HG02884 (cell line): Measurements from ENCODE around the gene STARD9.
"Not testable (repeated sequence)": the region's sequence is repeated elsewhere in the genome, so short reads cannot be mapped to it uniquely, and the experiment has no call there.

ENCODE experiments used
- ATAC-seq: cut with Tn5 transposase; IDR thresholded peaks from one replicate; pipeline ENCODE4 v1.9.1; 2021; ENCODE audit warnings: mild to moderate bottlenecking, moderate library complexity; ENCODE audit not compliant: unreplicated experiment

The STARD9 gene

DNA sequence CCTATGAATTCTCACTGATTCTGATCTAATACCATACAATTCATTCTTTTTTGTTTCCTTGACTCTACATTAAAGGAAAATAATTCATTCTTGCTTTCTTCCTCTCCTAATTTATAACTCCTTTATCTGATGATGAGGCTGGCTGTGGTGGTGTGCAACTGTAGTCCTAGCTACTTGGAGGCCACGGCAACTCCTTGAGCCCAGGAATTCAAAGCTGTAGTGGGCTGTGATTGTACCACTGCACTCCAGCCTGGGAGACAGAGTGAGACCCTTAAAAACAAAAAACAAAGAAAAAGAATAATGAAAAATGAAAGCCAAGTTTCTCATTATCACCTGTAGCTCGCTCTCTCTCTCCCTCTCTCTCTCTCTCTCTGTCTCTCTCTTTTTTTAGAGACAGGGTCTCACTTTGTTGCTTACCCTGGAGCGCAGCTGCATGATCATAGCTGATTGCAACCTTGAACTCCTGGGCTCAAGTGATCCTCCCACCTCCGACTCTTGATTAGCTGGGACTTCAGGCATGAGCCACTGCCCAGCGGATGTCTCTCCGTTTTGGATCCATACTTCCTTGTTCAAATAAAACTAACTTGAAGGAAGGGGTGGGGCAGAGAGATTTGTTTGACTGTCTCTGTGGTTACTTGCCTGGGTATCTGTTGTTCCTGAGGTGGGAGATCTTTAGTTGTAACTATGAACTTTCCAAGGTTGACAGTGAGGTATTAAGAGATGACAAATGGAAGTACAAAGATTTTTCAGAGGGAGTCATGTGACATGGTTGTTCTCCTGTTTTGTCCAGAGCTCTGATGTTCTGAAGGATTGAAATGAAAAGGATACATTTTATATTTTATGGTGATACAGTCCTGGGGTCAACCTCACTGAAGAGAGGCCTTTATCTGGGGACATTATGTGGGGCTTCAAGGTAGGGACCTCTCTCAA is 46.9 kb downstream of the STARD9 start:
- no peak for ATAC-seq

DNA sequence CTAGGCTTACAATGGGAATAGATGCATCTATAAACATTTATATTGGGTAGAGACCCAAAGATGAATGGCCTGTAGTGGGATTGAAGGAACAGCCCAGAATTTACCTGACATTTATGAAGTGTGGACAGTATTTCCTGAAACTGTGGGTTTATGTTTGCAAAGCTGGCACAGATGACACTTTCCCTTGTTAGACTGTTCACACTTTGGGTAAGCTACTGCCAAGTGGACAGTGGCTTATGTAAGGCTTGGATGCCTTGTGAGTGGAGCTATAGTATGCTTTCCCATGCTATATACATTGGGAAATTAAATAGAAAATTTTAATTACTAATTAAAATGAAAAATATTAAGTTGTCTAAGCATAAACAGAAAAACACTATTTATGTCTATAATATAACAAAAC is 48.5 kb downstream of the STARD9 start:
- no peak for ATAC-seq

DNA sequence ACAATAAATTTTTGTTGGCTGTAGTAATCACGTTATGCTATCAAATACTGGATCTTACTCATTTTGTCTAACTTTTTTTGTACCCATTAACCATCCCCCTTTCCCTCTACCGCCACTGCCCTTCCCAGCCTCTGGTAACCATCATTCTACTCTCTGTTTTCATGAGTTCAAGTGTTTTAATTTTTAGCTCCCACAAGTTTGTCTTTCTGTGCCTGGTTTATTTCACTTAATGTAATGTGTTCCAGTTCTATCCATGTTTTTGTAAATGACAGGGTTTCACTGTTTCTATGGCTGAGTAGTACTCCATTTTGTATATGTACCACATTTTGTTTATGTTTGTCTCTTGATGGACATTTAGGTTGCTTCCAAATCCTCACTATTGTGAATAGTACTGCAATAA is 52.1 kb downstream of the STARD9 start:
- no peak for ATAC-seq

GRCh38 chr15:42628761-42629160 is 53.4 kb downstream of the STARD9 start:
- no peak for ATAC-seq

- no peak for ATAC-seq
These were observed 56.8 kb downstream of the STARD9 start for GRCh38 chr15:42632105-42632675.

GRCh38 chr15:42640109-42640508 is 64.7 kb downstream of the STARD9 start:
- ATAC-seq = no peak

GRCh38 chr15:42650208-42651066 is 75.0 kb downstream of the STARD9 start:
- peak; percentile 55 for ATAC-seq

GRCh38 chr15:42665827-42666226 is 90.4 kb downstream of the STARD9 start:
- no peak for ATAC-seq

DNA sequence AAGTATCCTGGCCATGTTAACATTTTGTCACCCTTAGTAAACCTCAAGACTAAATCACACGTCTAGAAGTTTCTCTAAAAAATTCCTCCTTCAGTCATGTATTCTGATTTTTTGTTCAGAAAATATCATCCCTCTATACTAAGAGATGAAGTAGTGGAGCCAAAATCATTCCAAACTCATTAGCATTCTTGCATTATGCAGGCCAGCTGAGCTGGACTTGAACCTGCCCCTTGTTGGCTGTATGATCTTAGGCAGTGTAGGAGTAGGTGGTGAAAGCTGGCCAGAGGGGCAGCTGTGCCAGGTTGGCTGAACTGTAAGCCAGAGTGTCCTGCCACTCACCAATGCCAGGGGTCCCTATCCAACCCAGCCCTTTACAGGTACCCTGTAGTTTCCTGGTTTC is 92.4 kb downstream of the STARD9 start:
- ATAC-seq = no peak

DNA sequence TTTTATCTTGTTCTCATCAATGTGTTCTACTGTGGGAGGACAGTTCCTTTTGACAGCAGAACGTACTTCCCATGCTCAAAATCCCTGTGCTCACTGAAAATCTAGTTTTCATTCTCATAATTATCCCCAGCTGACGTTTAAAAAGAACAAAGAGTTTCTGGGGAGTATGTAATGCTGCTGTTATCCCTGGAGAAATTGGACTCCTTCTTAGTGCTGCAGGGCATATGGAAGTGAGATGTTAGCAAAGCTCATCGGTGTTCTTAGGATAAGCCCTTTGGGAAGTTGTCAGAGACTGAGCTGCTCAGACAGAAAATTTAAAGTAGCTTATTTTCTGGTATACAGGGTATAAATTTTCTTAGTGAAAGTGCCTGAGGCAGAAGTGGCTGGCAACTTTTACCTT is 95.0 kb downstream of the STARD9 start:
- no peak for ATAC-seq

GRCh38 chr15:42672444-42672843 is 97.0 kb downstream of the STARD9 start:
- no peak for ATAC-seq

DNA sequence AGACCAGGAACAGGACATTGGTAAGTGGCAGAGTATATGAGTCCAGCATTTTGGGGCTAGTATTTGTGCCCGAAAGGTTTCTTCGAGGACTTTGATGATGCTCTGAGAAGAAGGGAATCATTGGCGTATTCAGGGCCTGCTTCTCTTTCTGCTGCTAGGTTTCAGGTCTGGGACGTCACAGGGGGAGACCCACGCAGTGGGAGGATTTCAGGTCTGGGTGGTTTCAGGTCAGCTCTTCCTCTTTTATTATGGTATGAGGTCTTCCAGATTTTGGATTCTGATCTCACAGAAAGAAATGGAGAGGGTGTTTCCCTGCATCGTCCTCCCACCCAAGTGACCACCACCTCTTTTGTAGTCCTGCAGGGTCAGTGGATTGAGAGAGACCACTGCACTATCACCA is 99.1 kb downstream of the STARD9 start:
- no peak for ATAC-seq

GRCh38 chr15:42675021-42675420 is 99.6 kb downstream of the STARD9 start:
- ATAC-seq = no peak

DNA sequence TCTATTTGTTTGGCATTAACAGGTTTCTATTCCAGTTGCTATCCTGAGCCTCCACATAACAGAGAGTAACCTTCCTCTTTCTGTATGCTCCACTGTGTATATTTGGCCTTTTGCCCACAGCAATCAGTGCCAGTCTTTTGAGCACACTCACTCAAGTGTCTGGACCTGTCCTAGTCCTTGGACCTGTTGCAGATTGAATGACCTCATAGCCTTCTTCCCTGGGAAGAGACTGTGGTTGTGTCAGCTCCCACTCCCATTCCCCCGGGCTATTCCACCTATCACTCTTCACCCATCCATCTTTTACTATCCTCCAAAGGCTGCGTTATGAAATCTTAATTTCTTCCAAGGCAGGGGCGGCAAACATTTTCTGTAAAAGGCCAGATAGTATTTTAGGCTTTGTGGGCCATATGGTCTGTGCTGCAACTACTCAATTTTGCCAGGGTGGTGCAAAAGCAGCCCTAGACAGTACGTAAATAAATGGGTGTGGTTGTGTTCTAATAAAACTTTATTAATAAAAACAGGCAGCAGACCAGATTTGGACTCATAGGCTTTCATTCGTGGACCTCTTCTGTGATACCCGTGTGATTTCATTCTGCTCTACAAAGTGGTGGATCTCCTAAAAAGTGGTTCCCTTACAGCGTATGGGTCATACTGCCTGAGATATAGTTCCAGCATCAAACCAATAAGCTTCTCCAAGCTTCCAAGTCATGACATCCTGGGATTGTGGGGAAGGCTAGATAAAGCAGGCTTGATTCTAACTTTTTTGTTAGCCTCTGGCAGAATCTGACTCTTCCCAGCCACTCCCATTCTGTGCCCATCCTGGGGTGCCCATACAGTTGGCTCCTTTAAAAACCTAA is 104.1 kb downstream of the STARD9 start:
- no peak for ATAC-seq

GRCh38 chr15:42680142-42680482 is 104.7 kb downstream of the STARD9 start:
- not testable (repeated sequence) for ATAC-seq

DNA sequence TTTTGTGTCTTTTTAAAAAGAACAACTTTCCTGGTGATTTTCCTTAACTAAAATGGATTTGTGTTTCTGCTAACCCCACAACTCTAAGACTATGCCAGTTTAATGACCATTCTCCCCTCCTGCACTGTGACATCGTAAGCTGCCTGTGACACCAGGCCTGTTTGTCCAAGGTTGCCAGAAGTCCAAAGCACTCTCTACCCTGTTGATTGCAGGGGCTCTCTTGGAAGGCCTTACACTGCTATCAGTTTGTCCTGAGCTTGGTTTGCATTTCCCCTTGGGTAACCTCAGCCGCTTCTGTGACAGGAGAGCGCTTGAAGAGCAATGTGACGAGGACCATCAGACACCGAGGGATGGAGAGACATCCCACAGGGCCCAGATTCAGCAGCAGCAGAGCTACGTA is 105.7 kb downstream of the STARD9 start:
- ATAC-seq = no peak

- ATAC-seq = no peak
These were observed 110.9 kb downstream of the STARD9 start for GRCh38 chr15:42686281-42686680.

DNA sequence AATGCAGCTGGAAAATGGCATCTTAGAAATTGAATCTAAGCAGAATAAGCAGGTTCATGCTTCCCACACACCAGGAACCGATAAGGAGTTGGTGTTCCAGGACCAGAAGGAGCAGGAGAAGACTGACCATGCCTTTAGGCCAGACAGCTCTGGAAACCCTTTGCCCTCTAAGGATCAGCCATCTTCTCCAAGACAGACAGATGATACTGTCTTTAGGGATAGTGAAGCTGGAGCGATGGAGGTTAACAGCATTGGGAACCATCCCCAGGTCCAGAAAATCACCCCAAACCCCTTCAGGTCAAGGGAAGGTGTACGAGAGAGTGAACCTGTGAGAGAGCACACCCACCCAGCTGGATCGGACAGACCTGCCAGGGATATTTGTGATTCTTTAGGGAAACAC is 112.3 kb downstream of the STARD9 start:
- no peak for ATAC-seq

DNA sequence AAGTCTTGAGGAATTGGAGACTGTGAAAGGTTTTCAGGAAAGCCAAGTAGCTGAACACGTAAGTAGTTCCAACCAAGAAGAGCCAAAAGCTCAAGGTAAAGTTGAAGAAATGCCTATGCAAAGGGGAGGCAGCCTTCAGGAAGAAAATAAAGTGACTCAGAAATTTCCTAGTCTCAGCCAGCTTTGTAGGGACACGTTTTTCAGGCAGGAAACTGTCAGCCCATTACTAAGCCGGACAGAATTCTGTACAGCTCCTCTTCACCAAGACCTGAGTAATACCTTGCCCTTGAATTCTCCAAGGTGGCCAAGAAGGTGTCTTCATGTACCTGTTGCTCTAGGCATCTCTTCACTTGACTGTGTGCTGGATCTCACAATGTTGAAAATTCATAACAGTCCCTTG is 112.9 kb downstream of the STARD9 start:
- ATAC-seq = no peak

GRCh38 chr15:42691308-42691707 is 115.9 kb downstream of the STARD9 start:
- no peak for ATAC-seq

- no peak for ATAC-seq
These were observed 116.4 kb downstream of the STARD9 start for GRCh38 chr15:42691770-42692169.
